Measurements from ENCODE around the gene ABHD17B. TPM values are rescaled to one million over a fixed set of nuclear protein-coding genes. Genes with fewer than 3 reads are reported as not detected.

ABHD17B gene
- total RNA-seq, 1 donor from 2014 or later, result 20.5 TPM

DNA sequence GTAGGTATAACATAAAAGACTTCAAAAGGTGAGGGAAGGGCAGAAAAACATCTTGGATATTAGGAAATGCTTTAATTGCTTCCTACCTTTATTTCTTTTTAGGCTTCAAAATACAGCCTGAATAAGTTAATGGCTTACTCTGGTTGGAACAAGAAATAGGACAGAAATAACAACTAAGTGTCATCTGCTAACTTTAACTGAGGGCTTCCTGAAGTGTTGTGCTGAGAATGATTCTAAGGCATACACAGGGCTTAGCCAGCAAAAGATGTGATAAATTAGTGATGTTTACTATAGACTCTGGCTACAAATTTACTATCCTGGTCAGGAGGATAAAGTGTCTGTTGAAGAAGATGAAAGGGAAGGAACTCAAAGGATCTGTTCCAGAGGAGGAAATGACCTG is 34.2 kb downstream of the ABHD17B start:
- H3K9me3 ChIP-seq, result peaks cover 13 to 51% of the 10 kb centered on the region in 2 donors
- no peaks in the 10 kb centered on the region for H3K27me3 ChIP-seq
- peaks cover 4 to 14% of the 10 kb centered on the region in 2 donors for H3K36me3 ChIP-seq
- intact Hi-C loops (cut with DNase I), result no loop called here
- no peak overlapping the region for H3K4me3 ChIP-seq
- H3K4me1 ChIP-seq, result no peaks in the 10 kb centered on the region
- no peak for DNase-seq (ENCODE audit: low spot score in 2 of 2)
- H3K27ac ChIP-seq, result no peak overlapping the region
- TF ChIP-seq, protein P1, sequence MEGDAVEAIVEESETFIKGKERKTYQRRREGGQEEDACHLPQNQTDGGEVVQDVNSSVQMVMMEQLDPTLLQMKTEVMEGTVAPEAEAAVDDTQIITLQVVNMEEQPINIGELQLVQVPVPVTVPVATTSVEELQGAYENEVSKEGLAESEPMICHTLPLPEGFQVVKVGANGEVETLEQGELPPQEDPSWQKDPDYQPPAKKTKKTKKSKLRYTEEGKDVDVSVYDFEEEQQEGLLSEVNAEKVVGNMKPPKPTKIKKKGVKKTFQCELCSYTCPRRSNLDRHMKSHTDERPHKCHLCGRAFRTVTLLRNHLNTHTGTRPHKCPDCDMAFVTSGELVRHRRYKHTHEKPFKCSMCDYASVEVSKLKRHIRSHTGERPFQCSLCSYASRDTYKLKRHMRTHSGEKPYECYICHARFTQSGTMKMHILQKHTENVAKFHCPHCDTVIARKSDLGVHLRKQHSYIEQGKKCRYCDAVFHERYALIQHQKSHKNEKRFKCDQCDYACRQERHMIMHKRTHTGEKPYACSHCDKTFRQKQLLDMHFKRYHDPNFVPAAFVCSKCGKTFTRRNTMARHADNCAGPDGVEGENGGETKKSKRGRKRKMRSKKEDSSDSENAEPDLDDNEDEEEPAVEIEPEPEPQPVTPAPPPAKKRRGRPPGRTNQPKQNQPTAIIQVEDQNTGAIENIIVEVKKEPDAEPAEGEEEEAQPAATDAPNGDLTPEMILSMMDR (IDR thresholded peaks at IDR 0.05), result no peak

DNA sequence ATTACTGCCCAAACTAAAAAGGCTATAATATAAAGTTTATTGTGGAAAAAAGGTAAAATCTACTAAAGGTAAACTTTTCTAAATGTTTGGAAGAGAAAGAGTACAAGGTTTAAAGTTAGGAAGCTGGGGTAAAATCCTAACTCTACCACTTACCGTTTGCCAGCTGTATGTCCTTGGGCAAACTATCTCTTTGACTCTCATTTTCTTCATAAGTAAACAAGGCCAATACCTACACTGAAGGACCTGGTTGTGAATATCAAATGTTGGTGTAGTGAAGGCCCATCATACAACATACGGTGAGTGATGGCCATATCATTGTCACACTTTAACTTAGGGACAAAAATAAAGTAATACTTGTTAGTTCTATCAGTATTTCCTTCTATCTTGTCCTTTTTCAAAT is 34.9 kb downstream of the ABHD17B start:
- Histone ChIP-seq H3K4me3 (no peak overlapping the region), H3K4me1 (no peaks in the 10 kb centered on the region), H3K36me3 (peaks cover 4 to 14% of the 10 kb centered on the region in 2 donors), H3K27ac (no peak overlapping the region), H3K27me3 (no peaks in the 10 kb centered on the region), H3K9me3 (peaks cover 13 to 44% of the 10 kb centered on the region in 2 donors)
- no peak for DNase-seq (ENCODE audit: low spot score in 2 of 2)
- intact Hi-C loops (cut with DNase I), result no loop called here
- TF ChIP-seq, protein P1 (IDR thresholded peaks at IDR 0.05), result no peak

DNA sequence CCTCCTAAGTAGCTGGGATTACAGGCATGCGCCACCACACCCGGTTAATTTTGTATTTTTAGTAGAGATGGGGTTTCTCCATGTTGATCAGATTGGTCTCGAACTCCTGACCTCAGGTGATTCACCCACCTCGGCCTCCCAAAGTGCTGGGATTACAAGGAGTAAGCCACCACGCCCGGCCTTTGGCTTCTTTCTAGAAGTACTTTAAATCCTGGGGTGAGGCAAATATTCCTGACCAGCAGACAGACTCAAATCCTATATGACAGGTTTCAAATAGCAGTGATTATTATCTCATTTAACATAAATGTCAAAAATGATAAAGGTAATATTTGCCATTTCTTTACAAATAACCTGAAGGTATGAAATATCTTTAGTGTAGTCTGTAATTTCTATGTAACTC is 35.6 kb downstream of the ABHD17B start:
- Histone ChIP-seq H3K27ac (no peak overlapping the region), H3K27me3 (no peaks in the 10 kb centered on the region), H3K9me3 (peaks cover 13 to 38% of the 10 kb centered on the region in 2 donors), H3K4me1 (no peaks in the 10 kb centered on the region), H3K36me3 (peaks cover 4 to 14% of the 10 kb centered on the region in 2 donors), H3K4me3 (no peak overlapping the region)
- intact Hi-C loops (cut with DNase I), result no loop called here
- DNase-seq (ENCODE audit: low spot score in 2 of 2), result no peak
- TF ChIP-seq, protein P1 (IDR thresholded peaks at IDR 0.05), result no peak

GRCh38 chr9:71863631-71864030 is 47.4 kb downstream of the ABHD17B start:
- H3K4me3 ChIP-seq, result no peak overlapping the region
- no peaks in the 10 kb centered on the region for H3K4me1 ChIP-seq
- H3K9me3 ChIP-seq, result peaks cover 0 to 19% of the 10 kb centered on the region in 2 donors
- H3K27me3 ChIP-seq, result no peaks in the 10 kb centered on the region
- no peak overlapping the region for H3K27ac ChIP-seq
- TF ChIP-seq, protein P1 (IDR thresholded peaks at IDR 0.05), result no peak
- H3K36me3 ChIP-seq, result peaks cover 0 to 9% of the 10 kb centered on the region in 2 donors
- intact Hi-C loops (cut with DNase I), result no loop called here
- no peak for DNase-seq (ENCODE audit: low spot score in 2 of 2)

DNA sequence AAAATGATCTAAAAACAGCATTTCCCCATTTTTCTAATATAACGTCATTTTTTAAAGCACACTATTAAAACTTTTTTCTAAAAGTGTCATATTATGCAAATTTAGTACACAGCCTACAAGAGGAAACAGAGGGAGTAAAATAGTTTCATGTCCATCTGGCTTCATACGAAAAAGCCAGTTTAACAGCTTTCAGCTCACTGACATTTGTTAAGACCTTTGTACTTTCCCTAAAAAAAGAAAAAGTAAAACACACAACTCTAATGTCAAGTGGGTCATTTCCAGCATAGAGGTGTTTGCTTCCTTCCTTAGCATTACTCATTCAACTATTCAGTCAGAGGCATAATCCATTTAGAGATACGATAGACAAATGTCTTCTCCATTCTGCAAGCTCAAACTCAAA is 49.4 kb downstream of the ABHD17B start:
- intact Hi-C loops (cut with DNase I), result no loop called here
- peaks cover 0 to 19% of the 10 kb centered on the region in 2 donors for H3K9me3 ChIP-seq

More for the DNA sequence above, 49.4 kb downstream of the ABHD17B start:
- no peak for DNase-seq (ENCODE audit: low spot score in 2 of 2)
- Histone ChIP-seq H3K27me3 (no peaks in the 10 kb centered on the region), H3K36me3 (peaks cover 0 to 2% of the 10 kb centered on the region in 2 donors), H3K4me3 (no peak overlapping the region), H3K27ac (no peak overlapping the region), H3K4me1 (no peaks in the 10 kb centered on the region)
- TF ChIP-seq, protein P1 (IDR thresholded peaks at IDR 0.05), result no peak
